Activated CD4-positive, alpha-beta T cell treated with anti-CD3 and anti-CD28 coated beads, Interleukin-10, Interleukin-2, amounts not matched to agents 100 ng/mL and 50 ng/mL, durations not matched to agents 16 hours and 8 hours (primary cell): ENCODE data around the gene MBD3L4.
"Not testable (repeated sequence)": the region's sequence is repeated elsewhere in the genome, so short reads cannot be mapped to it uniquely, and the experiment has no call there.

ENCODE experiments used
- DNase-seq: peaks from one replicate; pipeline ENCODE4 v3.0.0-alpha.2; 2020

MBD3L4 gene

DNA sequence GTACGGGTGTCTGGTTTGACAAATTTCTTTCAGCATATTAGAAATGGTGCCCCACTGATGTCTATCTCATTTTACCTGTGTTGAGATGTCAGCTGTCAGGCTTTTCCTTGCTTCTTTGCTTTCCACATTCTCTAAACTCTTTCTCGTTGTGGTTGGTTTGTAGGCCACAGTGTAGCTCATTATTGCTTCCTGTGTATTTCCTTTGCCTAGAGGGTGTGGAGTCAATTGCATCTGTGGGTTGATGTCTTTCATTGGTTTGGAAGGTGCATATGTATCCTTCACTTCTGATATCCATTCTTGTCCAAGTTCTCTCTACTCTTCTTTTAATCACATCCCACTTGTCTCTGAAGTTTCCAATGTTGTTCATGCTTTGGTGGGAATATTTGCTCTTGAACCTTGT lies 1.6 kb upstream of the MBD3L4 start:
- DNase-seq, result not testable (repeated sequence)

DNA sequence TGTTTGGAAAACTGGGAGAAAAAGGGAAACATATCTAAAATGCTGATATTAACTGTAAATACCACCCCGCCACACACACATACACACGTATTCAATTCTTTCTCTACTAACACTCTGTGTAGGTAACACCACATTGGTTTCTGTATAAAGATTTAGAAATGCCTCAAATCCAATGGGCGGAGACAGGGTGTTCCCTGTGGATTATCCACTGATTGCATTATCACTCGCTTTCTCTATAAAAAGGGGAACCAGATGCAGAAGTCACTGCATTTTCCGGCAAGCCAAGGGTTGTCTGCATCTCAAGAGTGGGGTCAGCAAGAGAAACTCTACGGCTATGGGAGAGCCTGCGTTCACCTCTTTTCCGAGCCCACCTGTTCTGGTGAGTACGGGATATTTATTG lies 9.7 kb downstream of the MBD3L4 start, which contains the start of gene MBD3L5:
Gene MBD3L5 (plus strand): TSS at position 301 of the 400 bp plus-strand sequence. CDS start 34 bp downstream, at position 335.
- DNase-seq, result not testable (repeated sequence)

DNA sequence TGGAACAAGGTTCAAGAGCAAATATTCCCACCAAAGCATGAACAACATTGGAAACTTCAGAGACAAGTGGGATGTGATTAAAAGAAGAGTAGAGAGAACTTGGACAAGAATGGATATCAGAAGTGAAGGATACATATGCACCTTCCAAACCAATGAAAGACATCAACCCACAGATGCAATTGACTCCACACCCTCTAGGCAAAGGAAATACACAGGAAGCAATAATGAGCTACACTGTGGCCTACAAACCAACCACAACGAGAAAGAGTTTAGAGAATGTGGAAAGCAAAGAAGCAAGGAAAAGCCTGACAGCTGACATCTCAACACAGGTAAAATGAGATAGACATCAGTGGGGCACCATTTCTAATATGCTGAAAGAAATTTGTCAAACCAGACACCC lies 11.2 kb downstream of the MBD3L4 start:
- DNase-seq, result not testable (repeated sequence)

DNA sequence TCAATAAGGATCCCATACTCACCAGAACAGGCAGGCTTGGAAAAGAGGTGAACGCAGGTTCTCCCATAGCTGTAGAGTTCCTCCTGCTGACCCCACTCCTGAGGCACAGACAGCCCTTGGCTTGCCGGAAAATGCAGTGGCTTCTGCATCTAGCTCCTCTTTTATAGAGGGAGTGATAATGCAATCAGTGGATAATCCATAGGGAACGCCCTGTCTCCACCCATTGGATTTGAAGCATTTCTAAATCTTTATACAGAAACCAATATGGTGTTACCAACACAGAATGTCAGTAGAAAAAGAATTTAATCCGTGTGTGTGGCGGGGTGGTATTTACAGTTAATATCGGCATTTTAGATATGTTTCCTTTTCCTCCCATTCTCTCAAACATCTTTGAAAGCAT lies 18.6 kb downstream of the MBD3L4 start, which contains the start of gene MBD3L2B:
Gene MBD3L2B (minus strand): TSS at position 101 of the 400 bp plus-strand sequence. CDS start 34 bp downstream, at position 67.
- not testable (repeated sequence) for DNase-seq

DNA sequence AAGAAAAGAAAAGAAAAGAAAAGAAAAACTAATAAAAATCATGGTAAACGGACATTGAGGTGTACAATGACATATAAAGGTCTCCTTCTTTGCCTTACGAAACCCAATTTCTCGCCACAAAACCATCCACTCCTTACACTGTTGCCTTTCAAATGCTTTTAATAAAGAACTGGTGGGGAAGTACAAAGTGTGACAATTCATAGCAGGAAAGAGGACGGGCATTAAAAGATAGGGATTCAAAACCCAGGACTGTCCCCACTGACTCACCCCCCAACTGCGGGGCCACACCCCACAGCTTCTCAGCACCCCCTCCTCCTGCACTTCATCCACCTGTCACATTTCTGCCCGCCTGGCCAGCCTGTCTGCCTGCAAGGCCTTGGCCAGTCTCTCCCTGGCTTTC lies 21.2 kb downstream of the MBD3L4 start:
- DNase-seq, result no peak

DNA sequence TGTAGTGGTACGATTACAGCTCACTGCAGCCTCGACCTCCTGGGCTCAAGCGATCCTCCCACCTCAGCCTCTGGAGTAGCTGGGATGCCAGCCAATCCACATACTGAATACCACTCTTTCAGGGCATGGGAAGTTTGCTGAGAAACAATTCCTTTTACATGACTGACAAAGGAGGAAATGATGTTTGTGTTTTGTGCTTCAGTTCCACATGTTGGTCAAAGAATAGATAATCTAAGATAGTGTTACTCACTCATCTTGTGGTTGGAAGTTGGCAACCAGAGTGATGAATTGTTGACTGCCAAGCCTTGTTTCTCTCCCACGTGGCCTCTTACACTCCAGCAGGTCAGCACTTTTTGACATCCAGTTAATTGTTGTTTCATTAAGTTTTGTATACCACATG lies 26.3 kb downstream of the MBD3L4 start:
- DNase-seq, result peak; percentile 43

DNA sequence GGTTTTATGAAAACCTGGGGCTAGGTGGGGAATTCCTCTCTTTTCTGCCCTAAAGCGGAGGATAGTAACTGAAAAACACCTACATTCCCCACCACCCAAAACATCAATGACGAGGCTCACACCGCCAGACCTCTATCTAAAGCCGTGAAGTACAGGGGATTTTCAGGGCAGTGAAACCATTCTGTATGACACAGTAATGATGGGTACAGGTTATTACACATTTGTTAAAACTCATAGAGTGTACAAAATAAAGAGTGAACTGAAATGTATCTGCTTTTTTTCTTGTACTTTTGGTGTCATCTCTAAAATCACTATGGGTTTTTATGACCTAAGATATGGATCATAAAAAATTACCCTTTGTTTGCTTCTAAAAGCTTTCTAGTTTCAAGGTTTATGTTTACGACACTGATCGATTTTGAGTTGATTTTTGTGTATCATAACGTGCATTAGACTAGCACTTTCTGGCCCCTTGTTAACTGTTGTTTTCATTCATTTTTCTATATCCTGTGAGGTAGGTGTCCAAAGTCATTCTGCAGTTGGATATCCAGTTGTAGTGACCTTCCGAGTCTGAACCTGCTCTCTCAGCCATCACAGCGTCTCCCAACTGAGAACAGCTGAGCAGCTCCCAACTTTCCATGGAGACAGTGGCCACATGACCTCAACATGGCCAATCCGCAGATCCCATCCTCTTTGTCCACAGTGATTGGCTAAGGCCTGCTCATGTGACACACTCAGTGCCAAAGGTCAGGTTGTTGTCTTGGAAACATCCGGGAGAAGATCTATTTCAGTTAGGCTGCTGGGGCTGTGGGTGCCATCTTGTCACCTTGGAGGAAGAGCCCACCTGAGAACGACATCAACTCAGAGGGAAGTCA lies 29.0 kb downstream of the MBD3L4 start:
- DNase-seq, result peak; percentile 12

DNA sequence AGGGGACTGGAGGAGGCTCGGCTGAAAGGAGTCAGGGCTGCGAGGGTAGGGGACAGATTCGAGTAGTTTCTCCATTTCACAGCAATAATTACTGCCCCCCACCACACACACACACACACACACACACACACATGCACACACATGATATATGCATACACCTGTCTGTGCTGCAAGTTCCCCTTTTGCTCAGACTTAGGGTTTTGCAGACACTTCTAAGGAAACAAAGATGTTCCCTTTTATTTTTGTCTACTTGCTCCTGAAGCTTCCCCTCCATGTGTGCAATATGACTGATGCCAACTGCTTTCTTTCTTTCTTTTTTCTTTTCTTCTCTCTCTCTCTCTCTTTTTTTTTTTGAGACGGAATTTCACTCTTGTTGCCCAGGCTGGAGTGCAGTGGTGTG lies 32.1 kb downstream of the MBD3L4 start:
- DNase-seq, result no peak

DNA sequence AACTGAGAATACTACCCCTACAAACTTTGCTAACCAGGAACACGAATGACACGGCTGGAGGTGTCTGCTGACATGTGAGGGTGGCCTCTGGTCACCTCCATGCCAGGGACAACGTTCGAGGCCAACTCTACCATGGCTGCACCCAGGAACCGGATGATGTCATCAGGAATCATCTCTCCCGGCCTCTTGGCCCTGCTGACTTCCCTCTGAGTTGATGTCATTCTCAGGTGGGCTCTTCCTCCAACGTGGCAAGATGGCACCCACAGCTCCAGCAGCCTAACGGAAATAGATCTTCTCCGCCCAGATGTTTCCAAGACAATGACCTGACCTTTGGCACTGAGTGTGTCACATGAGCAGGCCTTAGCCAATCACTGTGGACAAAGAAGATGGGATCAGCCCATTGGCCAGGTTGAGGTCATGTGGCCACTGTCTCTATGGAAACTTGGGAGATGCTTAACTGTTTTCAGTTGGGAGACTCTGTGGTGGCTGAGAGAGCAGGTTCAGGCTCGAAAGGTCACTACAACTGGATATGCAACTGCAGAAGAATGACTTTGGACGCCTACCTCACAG lies 33.8 kb downstream of the MBD3L4 start:
- no peak for DNase-seq

DNA sequence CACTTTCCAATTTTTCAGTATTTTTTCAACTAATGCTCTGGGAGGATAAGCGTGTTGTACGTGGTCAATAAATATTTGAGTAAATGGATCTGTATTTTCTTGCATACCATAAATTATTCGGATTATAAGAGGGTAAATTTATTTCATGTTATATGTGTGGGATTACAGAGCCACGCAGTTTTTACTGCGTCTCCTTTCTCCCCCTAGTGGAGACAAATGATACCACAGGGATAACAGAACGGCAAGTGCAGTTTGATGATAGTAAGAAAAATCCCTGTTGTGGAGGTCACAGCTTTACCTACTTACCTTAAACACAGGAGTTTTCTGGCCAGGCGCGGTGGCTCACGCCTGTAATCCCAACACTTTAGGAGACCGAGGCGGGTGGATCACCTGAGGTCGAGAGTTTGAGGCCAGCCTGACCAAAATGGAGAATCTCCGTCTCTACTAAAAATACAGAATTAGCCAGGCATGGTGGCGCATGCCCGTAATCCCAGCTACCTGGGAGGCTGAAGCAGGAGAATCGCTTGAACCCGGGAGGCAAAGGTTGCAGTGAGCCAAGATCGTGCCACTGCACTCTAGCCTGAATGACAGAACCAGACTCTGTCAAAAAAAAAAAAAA lies 35.6 kb downstream of the MBD3L4 start:
- no peak for DNase-seq

DNA sequence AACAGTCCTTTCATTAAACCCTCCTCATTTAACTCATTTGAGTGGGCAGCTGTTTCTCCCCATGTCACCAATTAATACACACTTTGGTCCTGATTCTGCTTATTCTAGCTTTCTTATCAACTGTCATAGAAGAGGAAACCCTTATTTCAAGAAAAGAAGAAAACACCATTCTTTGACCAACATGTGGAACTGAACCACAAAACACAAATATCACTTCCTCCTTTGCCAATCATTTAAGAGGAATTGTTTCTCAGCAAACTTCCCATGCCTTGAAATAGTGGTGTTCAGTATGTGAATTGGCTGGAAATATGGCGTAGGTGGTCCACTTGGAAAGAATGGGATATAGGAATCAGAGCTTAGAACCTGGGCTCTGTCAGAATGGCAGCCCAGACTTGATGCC lies 39.2 kb downstream of the MBD3L4 start:
- no peak for DNase-seq

DNA sequence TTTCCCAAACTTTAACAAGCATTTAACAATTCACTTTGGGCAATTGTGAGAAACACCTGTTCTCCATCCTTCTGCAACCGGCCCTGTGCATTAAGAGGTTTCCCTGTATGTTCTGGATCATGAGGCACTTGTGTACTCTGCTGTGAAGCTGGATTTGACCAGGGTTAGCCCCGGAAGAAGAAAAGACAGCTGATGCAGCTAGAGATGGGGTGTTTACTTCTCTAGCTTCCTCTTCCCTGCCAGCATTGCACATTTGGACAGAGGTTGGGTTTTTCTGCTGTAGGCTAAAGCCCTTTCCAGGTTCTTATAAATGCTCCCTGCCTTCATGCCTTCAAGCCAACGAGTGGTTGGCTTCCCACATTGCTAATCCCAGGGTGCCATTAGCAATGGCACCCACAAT lies 39.6 kb downstream of the MBD3L4 start:
- no peak for DNase-seq

DNA sequence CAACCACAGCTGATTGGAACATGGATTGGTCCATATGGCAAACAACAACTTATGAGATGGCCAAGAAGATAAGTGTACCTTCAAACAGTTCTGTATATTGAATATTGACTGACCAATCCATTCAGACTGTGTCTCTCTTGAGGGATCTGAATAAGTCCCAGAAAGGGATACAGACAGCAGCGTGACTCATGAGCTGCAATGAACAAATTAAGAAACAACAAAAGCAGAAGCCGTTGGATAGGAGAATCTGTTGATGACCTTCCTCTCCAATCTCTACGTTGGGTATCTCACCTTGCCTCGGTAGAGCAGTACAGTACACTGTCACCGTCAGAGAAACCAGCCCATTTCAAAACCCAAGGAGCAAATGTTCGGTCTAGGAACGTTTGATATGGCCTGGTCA lies 40.0 kb downstream of the MBD3L4 start:
- DNase-seq, result no peak

DNA sequence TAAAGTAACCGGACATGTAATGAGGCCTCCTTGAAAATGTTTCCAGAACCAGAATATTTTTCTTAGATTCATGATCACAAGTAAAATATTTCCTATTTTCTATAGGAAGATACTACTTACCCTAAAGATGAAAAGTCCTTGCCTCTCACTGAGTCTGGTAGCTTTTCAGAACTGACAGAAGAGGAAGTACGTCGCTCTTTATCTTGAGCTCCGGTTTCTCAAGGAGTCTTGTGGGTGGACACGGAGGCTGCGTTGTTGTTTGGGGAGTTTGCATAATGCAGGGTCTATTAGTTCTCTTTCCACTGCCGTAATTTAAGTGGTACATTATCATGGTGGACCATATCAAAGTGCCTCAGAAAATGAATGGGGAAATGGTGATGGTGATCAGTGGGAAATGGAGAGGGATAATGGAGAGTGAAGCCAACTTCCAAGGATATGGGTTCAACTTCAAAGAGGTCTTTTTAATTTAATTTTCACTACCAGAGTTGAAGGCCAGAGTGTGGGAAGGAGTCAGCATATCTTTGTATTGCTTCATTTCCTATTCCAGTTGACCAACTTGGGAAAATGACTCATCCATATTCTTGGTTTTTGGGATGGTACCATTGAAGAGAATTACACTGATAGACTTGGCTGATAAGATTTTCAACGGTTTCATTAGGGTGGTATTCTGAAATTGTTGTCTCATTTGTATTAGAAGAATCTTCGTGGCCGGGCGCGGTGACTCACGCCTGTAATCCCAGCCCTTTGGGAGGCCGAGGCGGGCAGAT lies 42.1 kb downstream of the MBD3L4 start:
- no peak for DNase-seq

DNA sequence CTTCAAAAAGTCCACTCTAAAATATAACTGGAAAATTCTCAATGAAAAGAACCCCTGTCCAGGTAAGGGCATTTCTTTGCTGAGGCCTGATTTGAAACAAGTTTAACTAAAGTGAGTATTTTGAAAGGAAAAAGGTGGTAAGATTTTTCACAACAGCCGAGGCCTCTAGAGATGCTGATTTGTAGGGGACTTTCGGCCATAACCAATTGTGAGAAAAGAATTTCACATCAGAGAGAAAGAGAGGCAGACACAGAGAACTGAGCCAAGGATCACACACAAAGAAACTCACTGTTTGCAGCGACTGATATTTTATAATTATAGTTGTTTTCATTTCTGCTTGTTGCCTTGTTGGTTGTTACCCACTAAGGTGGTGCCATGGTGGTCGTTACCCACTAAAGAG lies 43.2 kb downstream of the MBD3L4 start:
- no peak for DNase-seq

DNA sequence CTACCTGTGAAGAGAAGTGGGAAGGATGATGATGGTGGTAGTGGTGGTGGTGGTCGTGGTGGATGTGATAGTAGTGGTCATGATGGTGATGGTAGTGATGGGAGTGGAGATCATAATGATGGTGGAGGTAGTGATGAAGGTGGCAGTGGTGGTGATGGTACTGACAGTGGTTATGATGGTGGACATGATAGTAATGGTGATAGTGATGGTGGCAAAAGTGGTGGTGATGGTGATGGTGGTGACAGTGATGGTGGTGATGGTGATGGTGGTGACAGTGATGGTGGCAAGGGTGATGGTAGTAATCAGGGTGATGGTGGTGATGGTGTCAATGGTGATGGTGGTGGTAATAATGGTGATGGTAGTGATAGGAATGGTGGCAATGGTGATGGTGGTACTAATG lies 44.9 kb downstream of the MBD3L4 start:
- DNase-seq, result no peak

DNA sequence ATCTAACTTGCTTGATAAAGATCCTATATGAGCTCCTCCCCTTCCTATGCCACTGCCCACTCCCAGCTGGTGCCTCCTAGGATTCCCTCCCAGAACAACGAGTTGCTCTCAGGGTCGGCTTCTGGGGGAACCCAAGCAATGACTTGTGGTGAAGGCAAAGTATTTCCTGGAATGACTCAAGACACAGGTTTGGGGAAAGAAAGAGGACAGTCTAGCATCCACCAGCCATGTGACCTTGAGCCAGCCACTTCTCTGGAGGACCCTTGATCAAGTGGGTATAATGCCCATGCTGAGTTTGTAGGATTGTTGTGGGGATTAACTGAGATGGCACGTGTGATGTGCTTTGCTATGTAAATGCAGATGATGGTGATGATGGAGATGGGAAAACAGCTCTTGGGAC lies 51.7 kb downstream of the MBD3L4 start:
- no peak for DNase-seq

DNA sequence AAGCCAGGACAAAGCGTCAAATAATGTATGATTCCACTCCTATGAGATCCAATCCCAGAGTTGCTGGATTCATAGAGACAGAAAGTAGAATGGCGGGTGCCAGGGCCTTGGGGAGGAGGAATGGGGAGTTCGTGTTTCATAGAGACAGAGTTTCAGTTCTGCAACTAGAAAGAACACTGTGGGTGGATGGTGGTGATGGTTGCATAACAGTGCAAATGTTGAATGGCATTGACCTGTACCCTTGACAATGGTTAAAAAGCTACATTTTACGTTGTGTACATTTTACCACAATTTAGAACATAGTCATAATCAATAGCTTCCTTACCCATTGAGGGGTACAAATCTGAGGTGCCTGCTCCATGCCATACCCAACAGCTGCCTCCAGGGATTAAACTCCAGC lies 52.1 kb downstream of the MBD3L4 start:
- no peak for DNase-seq
